ENCODE results near the gene BCL10. TPM values are rescaled to one million over a fixed set of nuclear protein-coding genes. Genes with fewer than 3 reads are reported as not detected.

Gene BCL10
- total and polyA plus RNA-seq, 7 experiments from 2014 or later = 17.4 to 53.0 (median 33.1) TPM

GRCh38 chr1:85264150-85264549 lies 12.3 kb downstream of the BCL10 start:
- H3K9me3 ChIP-seq (ENCODE audit: control insufficient read depth in 2 of 3, low read length in 3 of 3) = no peaks in the 10 kb centered on the region

DNA sequence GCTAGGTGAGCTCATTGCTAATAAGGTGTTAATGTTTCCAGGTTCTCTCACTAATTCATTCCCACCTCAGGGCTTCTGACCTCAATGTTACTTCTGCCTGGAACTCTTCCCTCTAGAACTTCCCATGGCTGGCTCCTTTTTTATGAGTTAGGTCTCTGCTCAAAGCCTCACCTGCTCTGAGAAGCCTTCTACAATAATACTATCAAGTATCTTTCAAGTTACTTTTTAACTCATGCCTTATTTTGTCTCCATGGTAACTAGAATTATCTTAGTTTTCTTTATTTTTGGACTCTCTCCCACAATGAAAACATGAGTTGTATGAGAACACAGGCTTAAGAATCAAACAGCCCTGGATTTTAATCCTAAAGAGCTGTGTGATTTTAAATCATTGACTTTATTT lies 13.4 kb downstream of the BCL10 start:
- H3K4me3 Mint-ChIP-seq = no peak overlapping the region
- intact Hi-C loops (cut with micrococcal nuclease) = no loop called here
- no peaks in the 10 kb centered on the region for H3K27me3 ChIP-seq (ENCODE audit: control insufficient read depth in 2 of 2, insufficient read depth in 2 of 2, low read length in 2 of 2)
- no peaks in the 10 kb centered on the region for H3K9me3 ChIP-seq (ENCODE audit: control insufficient read depth in 2 of 3, low read length in 3 of 3)
- peaks cover 0 to 2% (median 0%) of the 10 kb centered on the region in 11 donors for H3K9me3 Mint-ChIP-seq
- no peaks in the 10 kb centered on the region for H3K27me3 Mint-ChIP-seq
- ChIA-PET POLR2A (interaction anchor here (1.1 to 1.3 kb wide), 2 partner anchors 13 to 58 kb away, joined by 4 to 11 read pairs; partner anchors contain the start of gene BCL10), CTCF (interaction anchor here (1.4 to 12.6 kb wide), 2 partner anchors 154 to 319 kb away, joined by 3 to 163 read pairs; no protein-coding TSS in a partner anchor)
- peaks cover 5 to 12% of the 10 kb centered on the region in 2 donors for H3K4me1 ChIP-seq (ENCODE audit: control insufficient read depth in 2 of 2, insufficient read depth in 2 of 2, low read length in 2 of 2)
- ATAC-seq (no peak), DNase-seq (no peak)
- H3K4me1 Mint-ChIP-seq = peaks cover 6 to 23% (median 18%) of the 10 kb centered on the region in 7 donors
- H3K36me3 Mint-ChIP-seq = peaks cover 3 to 22% (median 13%) of the 10 kb centered on the region in 5 donors
- peaks cover 9 to 24% (median 15%) of the 10 kb centered on the region in 3 experiments for H3K36me3 ChIP-seq (ENCODE audit: control insufficient read depth in 2 of 3, insufficient read depth in 3 of 3, low read length in 3 of 3)
- H3K4me3 ChIP-seq (ENCODE audit: low read length) = no peak overlapping the region
- peak overlapping the region in 2 of 9 donors; percentile 34 to 72 for H3K27ac Mint-ChIP-seq
- H3K27ac ChIP-seq (ENCODE audit: low read depth, low read length) = no peak overlapping the region

More at GRCh38 chr1:85264150-85264549, 12.3 kb downstream of the BCL10 start:
- H3K4me3 Mint-ChIP-seq = no peak overlapping the region
- H3K9me3 Mint-ChIP-seq = peaks cover 0 to 2% (median 0%) of the 10 kb centered on the region in 11 donors
- no peaks in the 10 kb centered on the region for H3K27me3 Mint-ChIP-seq
- ChIA-PET CTCF (interaction anchor here (1.3 to 12.6 kb wide), 3 partner anchors 13 to 320 kb away, joined by 3 to 163 read pairs (median 4); partner anchors contain the start of gene BCL10), POLR2A (interaction anchor here (1.1 to 1.3 kb wide), 2 partner anchors 12 to 59 kb away, joined by 4 to 11 read pairs; partner anchors contain the start of gene BCL10)
- H3K36me3 Mint-ChIP-seq = peaks cover 3 to 19% (median 13%) of the 10 kb centered on the region in 5 donors
- no peak overlapping the region for H3K27ac ChIP-seq (ENCODE audit: low read depth, low read length)
- H3K27ac Mint-ChIP-seq = peak overlapping the region in 2 of 9 donors; percentile 19 to 79
- ATAC-seq (no peak), DNase-seq (no peak)
- intact Hi-C loops (cut with micrococcal nuclease) = no loop called here
- peaks cover 0 to 4% of the 10 kb centered on the region in 2 donors for H3K4me1 ChIP-seq (ENCODE audit: control insufficient read depth in 2 of 2, insufficient read depth in 2 of 2, low read length in 2 of 2)
- H3K4me1 Mint-ChIP-seq = peaks cover 4 to 19% (median 12%) of the 10 kb centered on the region in 7 donors
- no peak overlapping the region for H3K4me3 ChIP-seq (ENCODE audit: low read length)
- peaks cover 9 to 31% (median 16%) of the 10 kb centered on the region in 3 experiments for H3K36me3 ChIP-seq (ENCODE audit: control insufficient read depth in 2 of 3, insufficient read depth in 3 of 3, low read length in 3 of 3)
- H3K27me3 ChIP-seq (ENCODE audit: control insufficient read depth in 2 of 2, insufficient read depth in 2 of 2, low read length in 2 of 2) = no peaks in the 10 kb centered on the region

- ATAC-seq (no peak), DNase-seq (no peak)
- Mint-ChIP-seq H3K27me3 (no peaks in the 10 kb centered on the region), H3K9me3 (peaks cover 0 to 2% (median 0%) of the 10 kb centered on the region in 11 donors), H3K4me3 (peak overlapping the region; percentile 93 to 99 (median 98)), H3K4me1 (peaks cover 19 to 47% (median 44%) of the 10 kb centered on the region in 7 donors), H3K36me3 (peaks cover 7 to 32% (median 22%) of the 10 kb centered on the region in 5 donors), H3K27ac (peak overlapping the region in 8 of 9 donors; percentile 74 to 98 (median 95))
- ChIA-PET POLR2A (interaction anchor here (1.0 to 5.1 kb wide), 10 partner anchors 9 to 1116 kb away, joined by 3 to 63 read pairs (median 6); partner anchors contain the start of genes BCL10, PRKACB and SYDE2), CTCF (interaction anchor here (1.0 to 12.6 kb wide), 12 partner anchors 12 to 329 kb away, joined by 3 to 163 read pairs (median 7); partner anchors contain the start of genes BCL10 and SYDE2)
- H3K27me3 ChIP-seq (ENCODE audit: control insufficient read depth in 2 of 2, insufficient read depth in 2 of 2, low read length in 2 of 2) = no peaks in the 10 kb centered on the region
- intact Hi-C loops (cut with micrococcal nuclease) = loop anchor here (1.0 to 10.0 kb wide), 22 partner anchors 16 to 1115 kb away; partner anchors contain the start of genes BCL10 (in 2 of the 2), MCOLN3 (in 2 of the 2), SSX2IP (in 2 of the 2) and SYDE2 (in 2 of the 2)
- H3K27ac ChIP-seq (ENCODE audit: low read depth, low read length) = no peak overlapping the region
- H3K4me1 ChIP-seq (ENCODE audit: control insufficient read depth in 2 of 2, insufficient read depth in 2 of 2, low read length in 2 of 2) = peaks cover 14 to 16% of the 10 kb centered on the region in 2 donors
- peaks cover 3 to 21% (median 4%) of the 10 kb centered on the region in 3 experiments for H3K36me3 ChIP-seq (ENCODE audit: control insufficient read depth in 2 of 3, insufficient read depth in 3 of 3, low read length in 3 of 3)
- no peaks in the 10 kb centered on the region for H3K9me3 ChIP-seq (ENCODE audit: control insufficient read depth in 2 of 3, low read length in 3 of 3)
- H3K4me3 ChIP-seq (ENCODE audit: low read length) = peak overlapping the region; percentile 40
Observed at GRCh38 chr1:85259912-85260274, 16.5 kb downstream of the BCL10 start.

GRCh38 chr1:85259118-85259911 lies 17.1 kb downstream of the BCL10 start, which contains the start of gene C1orf52:
Gene C1orf52 (minus strand): TSS chr1:85259662. CDS start chr1:85259633, 29 bp downstream.
- Mint-ChIP-seq H3K4me3 (peak within 1 kb of the TSS; percentile 93 to 99 (median 98)), H3K36me3 (peaks cover 7 to 29% (median 20%) of the 10 kb centered on the region in 5 donors), H3K27ac (peak within 1 kb of the TSS; percentile 91 to 98 (median 96)), H3K9me3 (peaks cover 0 to 2% (median 0%) of the 10 kb centered on the region in 11 donors), H3K27me3 (no peaks in the 10 kb centered on the region), H3K4me1 (peaks cover 19 to 52% (median 45%) of the 10 kb centered on the region in 7 donors)
- Histone ChIP-seq H3K4me3 (ENCODE audit: low read length) (peak within 1 kb of the TSS; percentile 83), H3K4me1 (ENCODE audit: control insufficient read depth in 2 of 2, insufficient read depth in 2 of 2, low read length in 2 of 2) (peaks cover 14 to 16% of the 10 kb centered on the region in 2 donors), H3K9me3 (ENCODE audit: control insufficient read depth in 2 of 3, low read length in 3 of 3) (no peaks in the 10 kb centered on the region), H3K36me3 (ENCODE audit: control insufficient read depth in 2 of 3, insufficient read depth in 3 of 3, low read length in 3 of 3) (peaks cover 3 to 21% (median 4%) of the 10 kb centered on the region in 3 experiments), H3K27me3 (ENCODE audit: control insufficient read depth in 2 of 2, insufficient read depth in 2 of 2, low read length in 2 of 2) (no peaks in the 10 kb centered on the region), H3K27ac (ENCODE audit: low read depth, low read length) (peak within 1 kb of the TSS; percentile 90)
- peak; percentile 92 to 99 (median 96) for DNase-seq
- ChIA-PET CTCF (interaction anchor here (0.6 to 12.6 kb wide), 16 partner anchors 12 to 328 kb away, joined by 3 to 163 read pairs (median 6); partner anchors contain the start of genes BCL10 and SYDE2), POLR2A (interaction anchor here (1.0 to 5.1 kb wide), 11 partner anchors 9 to 1115 kb away, joined by 3 to 63 read pairs (median 6); partner anchors contain the start of genes BCL10, PRKACB and SYDE2)
- peak; percentile 99 for ATAC-seq
- intact Hi-C loops (cut with micrococcal nuclease) = loop anchor here (1.0 to 10.0 kb wide), 22 partner anchors 17 to 1114 kb away; partner anchors contain the start of genes BCL10 (in 2 of the 2), MCOLN3 (in 2 of the 2), SSX2IP (in 2 of the 2) and SYDE2 (in 2 of the 2)

GRCh38 chr1:85258536-85259117 lies 17.8 kb downstream of the BCL10 start:
- Histone ChIP-seq H3K4me3 (ENCODE audit: low read length) (peak overlapping the region; percentile 83), H3K9me3 (ENCODE audit: control insufficient read depth in 2 of 3, low read length in 3 of 3) (no peaks in the 10 kb centered on the region), H3K36me3 (ENCODE audit: control insufficient read depth in 2 of 3, insufficient read depth in 3 of 3, low read length in 3 of 3) (peaks cover 3 to 21% (median 4%) of the 10 kb centered on the region in 3 experiments), H3K4me1 (ENCODE audit: control insufficient read depth in 2 of 2, insufficient read depth in 2 of 2, low read length in 2 of 2) (peaks cover 14 to 16% of the 10 kb centered on the region in 2 donors), H3K27me3 (ENCODE audit: control insufficient read depth in 2 of 2, insufficient read depth in 2 of 2, low read length in 2 of 2) (no peaks in the 10 kb centered on the region), H3K27ac (ENCODE audit: low read depth, low read length) (peak overlapping the region; percentile 90)
- peak overlapping the region; percentile 93 to 99 (median 98) for H3K4me3 Mint-ChIP-seq
- H3K27ac Mint-ChIP-seq = peak overlapping the region; percentile 69 to 98 (median 96)
- intact Hi-C loops (cut with micrococcal nuclease) = loop anchor here (1.0 to 10.0 kb wide), 22 partner anchors 18 to 1113 kb away; partner anchors contain the start of genes BCL10 (in 2 of the 2), MCOLN3 (in 2 of the 2), SSX2IP (in 2 of the 2) and SYDE2 (in 2 of the 2)
- ChIA-PET CTCF (interaction anchor here (0.6 to 12.6 kb wide), 15 partner anchors 11 to 314 kb away, joined by 3 to 163 read pairs (median 7); partner anchors contain the start of genes BCL10 and SYDE2), POLR2A (interaction anchor here (0.5 to 5.1 kb wide), 12 partner anchors 9 to 1123 kb away, joined by 3 to 63 read pairs (median 4); partner anchors contain the start of genes BCL10, PRKACB and SYDE2)
- peaks cover 19 to 58% (median 43%) of the 10 kb centered on the region in 7 donors for H3K4me1 Mint-ChIP-seq
- DNase-seq = no peak
- ATAC-seq = no peak
- peaks cover 0 to 2% (median 0%) of the 10 kb centered on the region in 11 donors for H3K9me3 Mint-ChIP-seq
- H3K36me3 Mint-ChIP-seq = peaks cover 7 to 30% (median 14%) of the 10 kb centered on the region in 5 donors
- H3K27me3 Mint-ChIP-seq = no peaks in the 10 kb centered on the region
